Suprapubic skin (tissue), 4 donors: ENCODE data around the gene SLC35B1. TPM values are rescaled to one million over a fixed set of nuclear protein-coding genes. Genes with fewer than 3 reads are reported as not detected.

ENCODE experiments used
- DNase-seq, 2 donors: peaks; one replicate each; pipeline ENCODE4 v3.0.0-alpha.2; 2019; ENCODE audit warnings: low spot score in 2 of 2
- H3K27ac ChIP-seq: fragments of 200-600 bp; sonication (generic); one replicate; pipeline ENCODE4 v1.5.1; 2019
- H3K27me3 ChIP-seq: fragments of 200-600 bp; sonication (generic); one replicate; pipeline ENCODE4 v1.5.1; 2019
- H3K36me3 ChIP-seq: fragments of 200-600 bp; sonication (generic); one replicate; pipeline ENCODE4 v1.5.1; 2019
- H3K4me1 ChIP-seq: fragments of 200-600 bp; sonication (generic); one replicate; pipeline ENCODE4 v1.5.1; 2019
- H3K4me3 ChIP-seq: fragments of 200-600 bp; sonication (generic); one replicate; pipeline ENCODE4 v1.5.1; 2019; ENCODE audit warnings: mild to moderate bottlenecking
- H3K9me3 ChIP-seq: fragments of 200-600 bp; sonication (generic); one replicate; pipeline ENCODE4 v1.5.1; 2019
- CTCF ChIP-seq, 2 donors: fragments of 200-600 bp in 1 of 2; fragments of 450-650 bp in 1 of 2; sonication (generic) in 1 of 2; IDR thresholded peaks; one replicate each; pipeline ENCODE4 v1.5.1; 2016 to 2019; ENCODE audit warnings: antibody characterized with exemption in 2 of 2, mild to moderate bottlenecking in 1 of 2, moderate library complexity in 1 of 2
- EP300 ChIP-seq: sonication (generic); formaldehyde crosslinking; IDR thresholded peaks from one replicate; pipeline ENCODE4 v1.6.1; 2017; ENCODE audit warnings: antibody characterized with exemption
- POLR2A ChIP-seq, 2 donors: fragments of 450-650 bp; IDR thresholded peaks; one replicate each; pipeline ENCODE4 v1.6.1; 2017; ENCODE audit warnings: antibody characterized with exemption in 2 of 2, mild to moderate bottlenecking in 2 of 2, moderate library complexity in 2 of 2
- POLR2AphosphoS5 ChIP-seq, 3 donors: sonication (generic); formaldehyde crosslinking; IDR thresholded peaks; one replicate each; pipeline ENCODE4 v1.6.1; 2017; ENCODE audit warnings: antibody characterized with exemption in 3 of 3
- WGBS: methylation state at CpG from one replicate; pipeline ENCODE4 v1.1.5; 2018; 5-methylcytosine and 5-hydroxymethylcytosine counted together
- total RNA-seq, 4 donors: library from RNA; depleted of rRNA; stranded (reverse); fragments of >200 nt; gene quantifications; one replicate each; pipeline ENCODE4 v1.1.0, GENCODE V29; 2016

SLC35B1 gene
- total RNA-seq, 4 donors from 2014 or later: 28.8 to 42.9 (median 37.6) TPM

GRCh38 chr17:49691086-49691676 is 16.6 kb downstream of the SLC35B1 start:
- no peak for TF ChIP-seq POLR2A (IDR thresholded peaks at IDR 0.05)
- no peak for TF ChIP-seq CTCF (IDR thresholded peaks at IDR 0.05)
- no peak for TF ChIP-seq EP300
- TF ChIP-seq POLR2AphosphoS5 (IDR thresholded peaks at IDR 0.05): no peak
- 74% methylated on average over 9 of the region's 9 CpGs for WGBS
- Histone ChIP-seq H3K36me3 (no peaks in the 10 kb centered on the region), H3K4me3 (no peak overlapping the region), H3K27ac (peak overlapping the region; percentile 36), H3K9me3 (no peaks in the 10 kb centered on the region), H3K27me3 (peaks cover 4% of the 10 kb centered on the region), H3K4me1 (peaks cover 8% of the 10 kb centered on the region)
- peak in 1 of 2 donors; percentile 29 for DNase-seq

- no peaks in the 10 kb centered on the region for H3K36me3 ChIP-seq
- H3K27me3 ChIP-seq: peaks cover 4% of the 10 kb centered on the region
- H3K9me3 ChIP-seq: no peaks in the 10 kb centered on the region
- no peak for DNase-seq
- H3K4me1 ChIP-seq: peaks cover 3% of the 10 kb centered on the region
- 63% methylated on average over 2 of the region's 2 CpGs for WGBS
- TF ChIP-seq CTCF (IDR thresholded peaks at IDR 0.05) (no peak), POLR2AphosphoS5 (IDR thresholded peaks at IDR 0.05) (no peak)
- H3K4me3 ChIP-seq: no peak overlapping the region
- no peak overlapping the region for H3K27ac ChIP-seq
Observed at GRCh38 chr17:49690256-49690655, 17.5 kb downstream of the SLC35B1 start.

- TF ChIP-seq CTCF (IDR thresholded peaks at IDR 0.05) (no peak), POLR2AphosphoS5 (IDR thresholded peaks at IDR 0.05) (no peak), POLR2A (IDR thresholded peaks at IDR 0.05) (no peak), EP300 (no peak)
- no peak for DNase-seq
- Histone ChIP-seq H3K36me3 (no peaks in the 10 kb centered on the region), H3K9me3 (no peaks in the 10 kb centered on the region), H3K4me1 (no peaks in the 10 kb centered on the region), H3K27ac (peak overlapping the region; percentile 59), H3K27me3 (peaks cover 4% of the 10 kb centered on the region), H3K4me3 (no peak overlapping the region)
- 88% methylated on average over 4 of the region's 4 CpGs for WGBS
Observed at GRCh38 chr17:49688848-49689247, 18.9 kb downstream of the SLC35B1 start.

GRCh38 chr17:49687878-49688491 is 19.8 kb downstream of the SLC35B1 start:
- H3K27me3 ChIP-seq: peaks cover 4% of the 10 kb centered on the region
- no peak for DNase-seq
- no peak for TF ChIP-seq POLR2A (IDR thresholded peaks at IDR 0.05)
- no peak for TF ChIP-seq CTCF (IDR thresholded peaks at IDR 0.05)
- no peak overlapping the region for H3K4me3 ChIP-seq
- WGBS: 67% methylated on average over 10 of the region's 10 CpGs
- no peaks in the 10 kb centered on the region for H3K36me3 ChIP-seq
- H3K9me3 ChIP-seq: no peaks in the 10 kb centered on the region
- H3K4me1 ChIP-seq: no peaks in the 10 kb centered on the region
- H3K27ac ChIP-seq: peak overlapping the region; percentile 59

GRCh38 chr17:49681106-49681979 is 26.4 kb downstream of the SLC35B1 start:
- Histone ChIP-seq H3K4me1 (peaks cover 14% of the 10 kb centered on the region), H3K27ac (no peak overlapping the region), H3K4me3 (no peak overlapping the region), H3K9me3 (no peaks in the 10 kb centered on the region), H3K36me3 (no peaks in the 10 kb centered on the region), H3K27me3 (no peaks in the 10 kb centered on the region)
- WGBS: 59% methylated on average over 9 of the region's 9 CpGs
- no peak for DNase-seq
- TF ChIP-seq CTCF (IDR thresholded peaks at IDR 0.05) (no peak), POLR2AphosphoS5 (IDR thresholded peaks at IDR 0.05) (no peak), EP300 (no peak), POLR2A (IDR thresholded peaks at IDR 0.05) (no peak)
